ENCODE results near the gene NT5DC2.

DNA sequence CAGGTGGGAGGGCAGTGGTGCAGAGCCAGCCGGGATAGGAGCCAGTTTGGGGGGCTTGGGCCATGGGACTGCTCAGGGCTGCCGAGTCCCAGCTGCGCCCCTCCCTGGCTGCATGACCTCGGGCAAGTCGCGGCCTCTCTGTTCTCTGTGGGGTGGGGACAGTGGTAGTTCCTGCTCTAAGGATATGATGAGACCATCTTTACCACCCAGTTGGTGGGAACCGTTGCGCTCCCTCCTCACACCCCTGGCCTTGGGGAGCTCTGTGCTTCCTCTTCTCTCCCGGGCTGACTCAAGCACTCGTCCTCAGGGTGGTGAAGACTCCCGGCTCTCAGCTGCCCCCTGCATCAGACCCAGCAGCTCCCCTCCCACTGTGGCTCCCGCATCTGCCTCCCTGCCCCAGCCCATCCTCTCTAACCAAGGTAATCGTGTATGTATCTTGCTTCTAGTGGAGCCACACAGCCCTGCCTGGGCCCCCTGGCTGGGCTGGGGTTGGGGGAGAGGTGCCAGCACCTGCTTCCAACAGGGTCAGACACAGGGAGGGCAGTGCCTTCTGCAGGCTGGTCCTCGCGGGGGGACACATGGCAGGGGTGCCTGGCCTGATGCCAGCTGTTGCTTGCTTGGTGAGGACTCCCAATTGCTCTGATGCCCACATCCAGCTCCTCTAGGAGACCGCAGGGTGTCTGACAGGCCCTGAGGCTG, 53.6 kb downstream of the NT5DC2 start:
- TF ChIP-seq, protein P1, sequence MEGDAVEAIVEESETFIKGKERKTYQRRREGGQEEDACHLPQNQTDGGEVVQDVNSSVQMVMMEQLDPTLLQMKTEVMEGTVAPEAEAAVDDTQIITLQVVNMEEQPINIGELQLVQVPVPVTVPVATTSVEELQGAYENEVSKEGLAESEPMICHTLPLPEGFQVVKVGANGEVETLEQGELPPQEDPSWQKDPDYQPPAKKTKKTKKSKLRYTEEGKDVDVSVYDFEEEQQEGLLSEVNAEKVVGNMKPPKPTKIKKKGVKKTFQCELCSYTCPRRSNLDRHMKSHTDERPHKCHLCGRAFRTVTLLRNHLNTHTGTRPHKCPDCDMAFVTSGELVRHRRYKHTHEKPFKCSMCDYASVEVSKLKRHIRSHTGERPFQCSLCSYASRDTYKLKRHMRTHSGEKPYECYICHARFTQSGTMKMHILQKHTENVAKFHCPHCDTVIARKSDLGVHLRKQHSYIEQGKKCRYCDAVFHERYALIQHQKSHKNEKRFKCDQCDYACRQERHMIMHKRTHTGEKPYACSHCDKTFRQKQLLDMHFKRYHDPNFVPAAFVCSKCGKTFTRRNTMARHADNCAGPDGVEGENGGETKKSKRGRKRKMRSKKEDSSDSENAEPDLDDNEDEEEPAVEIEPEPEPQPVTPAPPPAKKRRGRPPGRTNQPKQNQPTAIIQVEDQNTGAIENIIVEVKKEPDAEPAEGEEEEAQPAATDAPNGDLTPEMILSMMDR (IDR thresholded peaks at IDR 0.05), result no peak
- TF ChIP-seq POLR2A (IDR thresholded peaks at IDR 0.05), result no peak

All from adrenal gland (tissue), 5 donors.